Fibroblast of lung (primary cell): ENCODE data around the gene TRAF3. TPM values are rescaled to one million over a fixed set of nuclear protein-coding genes. Genes with fewer than 3 reads are reported as not detected.

ENCODE experiments used
- DNase-seq, 2 donors: peaks; one replicate each; pipeline versions ENCODE4 v3.0.0 to v3.0.0-alpha.2; 2010; ENCODE audit warnings: low read depth in 2 of 2
- H2AFZ ChIP-seq: 2 replicates; pipeline ENCODE4 v1.5.1; 2012; ENCODE audit warnings: low read length, control low read depth, inconsistent platforms
- H3K27ac ChIP-seq: 2 replicates; pipeline ENCODE4 v1.5.1; 2011; ENCODE audit warnings: low read length, control low read depth; ENCODE audit not compliant: insufficient read depth
- H3K27me3 ChIP-seq: 2 replicates; pipeline ENCODE4 v1.5.1; 2011; ENCODE audit warnings: mild to moderate bottlenecking, low read length; ENCODE audit not compliant: control insufficient read depth, insufficient read depth
- H3K36me3 ChIP-seq: 2 replicates; pipeline ENCODE4 v1.5.1; 2011; ENCODE audit warnings: low read length; ENCODE audit not compliant: control insufficient read depth, insufficient read depth
- H3K4me1 ChIP-seq: 2 replicates; pipeline ENCODE4 v1.5.1; 2011; ENCODE audit warnings: low read length; ENCODE audit not compliant: control insufficient read depth, insufficient read depth; ENCODE audit errors: extremely low read depth
- H3K4me2 ChIP-seq: 2 replicates; pipeline ENCODE4 v1.5.1; 2011; ENCODE audit warnings: low read length, control low read depth; ENCODE audit not compliant: insufficient read depth; ENCODE audit errors: extremely low read depth
- H3K4me3 ChIP-seq, 4 experiments: fragments of 200-600 bp in 1 of 4; sonication (generic) in 1 of 4; replicated peaks in 1 of 4; 2 replicates each; pipeline ENCODE4 v1.5.1; 2011 to 2016; ENCODE audit warnings: low read length in 4 of 4, low read depth in 3 of 4, mild to moderate bottlenecking in 3 of 4, control low read depth in 2 of 4, inconsistent platforms in 1 of 4, mixed read lengths in 1 of 4; ENCODE audit not compliant: insufficient read depth in 1 of 4; ENCODE audit errors: control extremely low read depth in 1 of 4
- H3K79me2 ChIP-seq: 2 replicates; pipeline ENCODE4 v1.5.1; 2012; ENCODE audit warnings: mild to moderate bottlenecking, low read length, inconsistent platforms; ENCODE audit not compliant: control insufficient read depth, insufficient read depth
- H3K9ac ChIP-seq: 2 replicates; pipeline ENCODE4 v1.5.1; 2011; ENCODE audit warnings: mild to moderate bottlenecking, low read length, control low read depth; ENCODE audit not compliant: insufficient read depth
- H3K9me3 ChIP-seq: 2 replicates; pipeline ENCODE4 v1.5.1; 2012; ENCODE audit warnings: low read depth, low read length; ENCODE audit not compliant: control insufficient read depth, insufficient read depth
- H4K20me1 ChIP-seq: 2 replicates; pipeline ENCODE4 v1.5.1; 2011; ENCODE audit warnings: low read length; ENCODE audit not compliant: control insufficient read depth, insufficient read depth; ENCODE audit errors: extremely low read depth
- EZH2 ChIP-seq: IDR thresholded peaks from 2 replicates; pipeline ENCODE4 v1.5.1; 2012; ENCODE audit warnings: low read length, control low read depth, mild to moderate bottlenecking; ENCODE audit errors: missing control alignments
- polyA plus RNA-seq, 2 donors: library from polyadenylated mRNA; depleted of rRNA in 1 of 2; stranded (reverse) in 1 of 2; unstranded in 1 of 2; fragments of >200 nt; gene quantifications; 2 replicates each; pipeline ENCODE4 v1.2.1, GENCODE V29; 2011 to 2012; ENCODE audit warnings: missing spikeins in 1 of 2
- total RNA-seq: library from RNA; depleted of rRNA; stranded (reverse); fragments of >200 nt; gene quantifications from 2 replicates; pipeline ENCODE4 v1.2.1, GENCODE V29; 2014
- TF ChIP-seq, protein P1 (sequence below), 2 donors: IDR thresholded peaks in 1 of 2; conservative IDR thresholded peaks in 1 of 2; 1 replicate in 1 of 2; 2 replicates in 1 of 2; pipeline ENCODE4 v1.5.1; 2011 to 2012; ENCODE audit warnings: low read length in 2 of 2, control low read depth in 1 of 2, inconsistent platforms in 1 of 2, low read depth in 1 of 2, mild to moderate bottlenecking in 1 of 2

The TRAF3 gene
- total and polyA plus RNA-seq, 2 donors (not counting 1 experiment from before 2014, with no cell fraction given) = 12.1 to 14.4 TPM

DNA sequence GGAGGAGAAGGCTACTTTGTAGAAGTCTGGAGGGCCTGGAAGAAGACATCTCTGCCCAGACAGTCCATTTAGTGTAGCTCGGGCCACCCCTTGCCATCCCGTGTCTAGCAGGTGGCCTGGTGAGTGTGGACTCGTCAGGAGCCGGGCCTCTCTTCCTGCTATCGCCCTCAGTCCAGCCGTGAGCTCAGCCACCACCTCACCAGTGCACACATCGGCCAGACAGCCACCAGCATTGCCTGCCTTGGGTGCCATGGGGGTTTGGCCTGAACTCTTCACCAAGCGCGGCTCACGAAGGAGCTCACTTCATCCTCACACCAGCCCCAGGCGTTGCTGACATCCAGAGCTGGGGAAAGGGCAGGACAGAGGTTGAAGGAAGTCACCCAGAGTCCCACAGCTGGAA is 19.6 kb upstream of the TRAF3 start:
- no peak overlapping the region for H3K9ac ChIP-seq
- no peak overlapping the region for H2AFZ ChIP-seq
- no peaks in the 10 kb centered on the region for H3K4me1 ChIP-seq
- H3K79me2 ChIP-seq = no peaks in the 10 kb centered on the region
- TF ChIP-seq EZH2 = no peak
- TF ChIP-seq, protein P1, sequence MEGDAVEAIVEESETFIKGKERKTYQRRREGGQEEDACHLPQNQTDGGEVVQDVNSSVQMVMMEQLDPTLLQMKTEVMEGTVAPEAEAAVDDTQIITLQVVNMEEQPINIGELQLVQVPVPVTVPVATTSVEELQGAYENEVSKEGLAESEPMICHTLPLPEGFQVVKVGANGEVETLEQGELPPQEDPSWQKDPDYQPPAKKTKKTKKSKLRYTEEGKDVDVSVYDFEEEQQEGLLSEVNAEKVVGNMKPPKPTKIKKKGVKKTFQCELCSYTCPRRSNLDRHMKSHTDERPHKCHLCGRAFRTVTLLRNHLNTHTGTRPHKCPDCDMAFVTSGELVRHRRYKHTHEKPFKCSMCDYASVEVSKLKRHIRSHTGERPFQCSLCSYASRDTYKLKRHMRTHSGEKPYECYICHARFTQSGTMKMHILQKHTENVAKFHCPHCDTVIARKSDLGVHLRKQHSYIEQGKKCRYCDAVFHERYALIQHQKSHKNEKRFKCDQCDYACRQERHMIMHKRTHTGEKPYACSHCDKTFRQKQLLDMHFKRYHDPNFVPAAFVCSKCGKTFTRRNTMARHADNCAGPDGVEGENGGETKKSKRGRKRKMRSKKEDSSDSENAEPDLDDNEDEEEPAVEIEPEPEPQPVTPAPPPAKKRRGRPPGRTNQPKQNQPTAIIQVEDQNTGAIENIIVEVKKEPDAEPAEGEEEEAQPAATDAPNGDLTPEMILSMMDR (conservative IDR thresholded peaks at IDR 0.05 in 1 of 2, IDR thresholded peaks at IDR 0.05 in 1 of 2; ENCODE audit: low read depth in 1 of 2, low read length in 2 of 2) = no peak
- no peak overlapping the region for H3K27ac ChIP-seq
- H3K9me3 ChIP-seq = no peaks in the 10 kb centered on the region
- H3K27me3 ChIP-seq = peaks cover 5% of the 10 kb centered on the region
- H3K36me3 ChIP-seq = no peaks in the 10 kb centered on the region
- DNase-seq = no peak
- no peak overlapping the region for H3K4me2 ChIP-seq
- H3K4me3 ChIP-seq = no peak overlapping the region
- H4K20me1 ChIP-seq = no peaks in the 10 kb centered on the region

GRCh38 chr14:102758087-102758486 is 19.2 kb upstream of the TRAF3 start:
- TF ChIP-seq, protein P1 (conservative IDR thresholded peaks at IDR 0.05 in 1 of 2, IDR thresholded peaks at IDR 0.05 in 1 of 2; ENCODE audit: low read depth in 1 of 2, low read length in 2 of 2) = no peak
- no peak for TF ChIP-seq EZH2
- DNase-seq = no peak
- no peak overlapping the region for H3K4me3 ChIP-seq
- no peaks in the 10 kb centered on the region for H3K9me3 ChIP-seq
- H3K4me2 ChIP-seq = no peak overlapping the region
- H3K9ac ChIP-seq = no peak overlapping the region
- no peak overlapping the region for H3K27ac ChIP-seq
- no peaks in the 10 kb centered on the region for H3K4me1 ChIP-seq
- H3K79me2 ChIP-seq = no peaks in the 10 kb centered on the region
- H3K27me3 ChIP-seq = peaks cover 5% of the 10 kb centered on the region
- no peaks in the 10 kb centered on the region for H4K20me1 ChIP-seq
- no peaks in the 10 kb centered on the region for H3K36me3 ChIP-seq
- no peak overlapping the region for H2AFZ ChIP-seq

DNA sequence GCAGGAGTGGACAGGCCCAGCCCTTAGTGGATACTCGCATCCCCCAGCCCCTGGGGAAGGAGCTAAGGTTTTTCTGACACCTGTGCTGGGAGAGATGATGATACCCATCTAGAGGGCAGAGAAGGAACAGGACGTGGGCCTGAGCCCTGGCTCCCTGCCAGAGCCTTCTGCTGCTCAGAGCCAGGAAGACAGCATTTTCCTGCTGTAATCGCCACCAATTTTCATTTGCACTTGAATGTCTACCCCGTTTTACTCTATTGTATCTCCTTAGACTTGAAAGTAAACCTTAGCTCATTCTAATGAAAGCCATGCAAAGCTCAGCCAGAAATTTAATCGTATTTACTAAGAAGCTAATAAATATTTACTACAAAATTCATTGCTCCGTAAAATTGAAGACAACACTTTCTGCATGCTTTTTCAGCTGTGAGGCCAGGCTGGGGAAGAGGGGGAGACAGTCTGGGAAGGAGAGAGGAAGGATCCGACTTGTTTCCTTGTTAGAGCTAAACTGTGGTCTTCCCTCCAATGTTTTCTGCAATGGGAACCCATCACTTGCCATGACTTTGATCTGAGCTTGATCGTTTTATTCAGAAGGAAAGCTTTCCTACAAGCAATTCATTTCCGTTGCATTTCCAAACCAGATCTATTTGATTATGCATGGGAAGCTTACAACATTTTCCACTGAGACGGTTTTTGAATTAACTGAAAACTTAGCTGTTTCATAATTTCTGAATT is 17.6 kb upstream of the TRAF3 start:
- H3K4me1 ChIP-seq = no peaks in the 10 kb centered on the region
- no peaks in the 10 kb centered on the region for H3K79me2 ChIP-seq
- no peak for DNase-seq
- no peak overlapping the region for H2AFZ ChIP-seq
- H4K20me1 ChIP-seq = no peaks in the 10 kb centered on the region
- H3K36me3 ChIP-seq = no peaks in the 10 kb centered on the region
- no peak overlapping the region for H3K9ac ChIP-seq
- no peak overlapping the region for H3K4me2 ChIP-seq
- TF ChIP-seq, protein P1 (conservative IDR thresholded peaks at IDR 0.05 in 1 of 2, IDR thresholded peaks at IDR 0.05 in 1 of 2; ENCODE audit: low read depth in 1 of 2, low read length in 2 of 2) = no peak
- TF ChIP-seq EZH2 = no peak
- no peaks in the 10 kb centered on the region for H3K9me3 ChIP-seq
- H3K27ac ChIP-seq = no peak overlapping the region
- H3K27me3 ChIP-seq = peaks cover 5% of the 10 kb centered on the region
- no peak overlapping the region for H3K4me3 ChIP-seq
